ENCODE results near the gene SPATA6. TPM values are rescaled to one million over a fixed set of nuclear protein-coding genes. Genes with fewer than 3 reads are reported as not detected.

Gene SPATA6
- total and polyA plus RNA-seq, 3 donors from 2014 or later: 44.5 to 268 (median 138) TPM

DNA sequence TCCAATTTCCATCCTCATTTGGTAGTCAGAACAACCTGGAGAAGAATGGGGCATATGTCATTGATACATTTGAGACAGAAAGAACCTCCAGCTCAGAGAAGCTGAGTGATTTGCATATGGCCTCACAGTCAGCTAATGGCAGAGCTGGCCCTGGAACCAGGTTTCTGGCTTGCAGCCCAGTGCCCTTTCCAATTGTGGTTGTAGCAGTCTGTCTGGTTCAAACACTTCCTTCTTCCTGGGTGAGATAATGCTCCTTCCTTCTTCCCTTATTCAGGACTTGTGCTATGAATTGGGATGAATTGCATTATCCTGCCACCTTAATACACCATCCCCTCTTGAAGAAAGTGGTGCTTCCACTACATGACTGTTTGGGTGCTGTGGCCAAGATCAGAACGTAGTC, 225.3 kb downstream of the SPATA6 start:
- no peak overlapping the region for H3K27ac ChIP-seq

More for the DNA sequence above, 225.3 kb downstream of the SPATA6 start:
- H3K4me3 ChIP-seq: no peak overlapping the region
- no peaks in the 10 kb centered on the region for H3K9me3 ChIP-seq
- no peak for TF ChIP-seq POLR2A (IDR thresholded peaks at IDR 0.05)
- TF ChIP-seq, protein P1, sequence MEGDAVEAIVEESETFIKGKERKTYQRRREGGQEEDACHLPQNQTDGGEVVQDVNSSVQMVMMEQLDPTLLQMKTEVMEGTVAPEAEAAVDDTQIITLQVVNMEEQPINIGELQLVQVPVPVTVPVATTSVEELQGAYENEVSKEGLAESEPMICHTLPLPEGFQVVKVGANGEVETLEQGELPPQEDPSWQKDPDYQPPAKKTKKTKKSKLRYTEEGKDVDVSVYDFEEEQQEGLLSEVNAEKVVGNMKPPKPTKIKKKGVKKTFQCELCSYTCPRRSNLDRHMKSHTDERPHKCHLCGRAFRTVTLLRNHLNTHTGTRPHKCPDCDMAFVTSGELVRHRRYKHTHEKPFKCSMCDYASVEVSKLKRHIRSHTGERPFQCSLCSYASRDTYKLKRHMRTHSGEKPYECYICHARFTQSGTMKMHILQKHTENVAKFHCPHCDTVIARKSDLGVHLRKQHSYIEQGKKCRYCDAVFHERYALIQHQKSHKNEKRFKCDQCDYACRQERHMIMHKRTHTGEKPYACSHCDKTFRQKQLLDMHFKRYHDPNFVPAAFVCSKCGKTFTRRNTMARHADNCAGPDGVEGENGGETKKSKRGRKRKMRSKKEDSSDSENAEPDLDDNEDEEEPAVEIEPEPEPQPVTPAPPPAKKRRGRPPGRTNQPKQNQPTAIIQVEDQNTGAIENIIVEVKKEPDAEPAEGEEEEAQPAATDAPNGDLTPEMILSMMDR (IDR thresholded peaks at IDR 0.05): no peak
- no peaks in the 10 kb centered on the region for H3K27me3 ChIP-seq
- WGBS, 2 donors: 79 to 100% methylated on average over 1 of the region's 1 CpG
- intact Hi-C loops (cut with DNase I; ENCODE audit: low total_unique reads): no loop called here
- no peaks in the 10 kb centered on the region for H3K36me3 ChIP-seq (ENCODE audit: low read depth, missing control alignments)
- DNase-seq: no peak
- H3K4me1 ChIP-seq: no peaks in the 10 kb centered on the region

Small RNA genes lying within 50 kb of the gene (small RNA-seq; reads per million reads assigned to genes)
- gene RNU4-61P: 0 reads per million in 2 donors
- gene RNU6-723P: 0 reads per million in 2 donors

Other genes with a start within 250 kb of the SPATA6 start
- gene SLC5A9, start 249.5 kb downstream of the SPATA6 start, total RNA-seq: 1 to 10 TPM; 1.4 to 3.0 TPM
- gene SLC5A9, start 249.5 kb downstream of the SPATA6 start, polyA plus RNA-seq (ENCODE audit: insufficient read depth, low read depth, low replicate concordance): 2.3 TPM

All from testis (tissue), 3 donors.